Measurements from ENCODE around the gene NXN. TPM values are rescaled to one million over a fixed set of nuclear protein-coding genes. Genes with fewer than 3 reads are reported as not detected.

Gene NXN
- total and polyA plus RNA-seq, 2 experiments from 2014 or later: 8.0 to 41.9 TPM

GRCh38 chr17:980406-981291 is 1.1 kb upstream of the NXN start:
- H2AFZ ChIP-seq: peak overlapping the region; percentile 88
- H3K36me3 ChIP-seq (ENCODE audit: low read depth): no peaks in the 10 kb centered on the region
- H3K27me3 ChIP-seq (replicated peaks; ENCODE audit: insufficient read depth): no peaks in the 10 kb centered on the region
- in situ Hi-C loops (cut with MboI): loop anchor here (5.0 kb wide), 1 partner anchor 193 kb away; no protein-coding TSS in a partner anchor
- DNase-seq: peak; percentile 96
- H4K20me1 ChIP-seq (ENCODE audit: insufficient read depth): no peaks in the 10 kb centered on the region
- peaks cover 21% of the 10 kb centered on the region for H3K4me1 ChIP-seq (ENCODE audit: insufficient read depth)
- TF ChIP-seq EZH2phosphoT487 (IDR thresholded peaks at IDR 0.05; ENCODE audit: insufficient read depth, low read depth) (no peak), EZH2 (IDR thresholded peaks at IDR 0.05; ENCODE audit: insufficient read depth, poor library complexity, severe bottlenecking) (no peak)
- peaks cover 32% of the 10 kb centered on the region for H3K79me2 ChIP-seq (ENCODE audit: insufficient read depth)
- peak overlapping the region; percentile 90 for H3K4me3 ChIP-seq
- H3K9me3 ChIP-seq (ENCODE audit: low read depth): no peaks in the 10 kb centered on the region
- WGBS, 2 experiments (ENCODE audit: low coverage in 1 of 2, low lambda C conversion rate in 2 of 2, missing lambda C conversion rate in 2 of 2): 28 to 31% methylated on average over 43 of the region's 43 CpGs
- H3K4me2 ChIP-seq (ENCODE audit: unreplicated experiment): peak overlapping the region; percentile 71
- peaks cover 19% of the 10 kb centered on the region for H3F3A ChIP-seq (ENCODE audit: insufficient read depth)
- H3K9me2 ChIP-seq (ENCODE audit: insufficient read depth): no peaks in the 10 kb centered on the region
- H3K9ac ChIP-seq: peak overlapping the region; percentile 72
- no peak overlapping the region for H3K27ac ChIP-seq

DNA sequence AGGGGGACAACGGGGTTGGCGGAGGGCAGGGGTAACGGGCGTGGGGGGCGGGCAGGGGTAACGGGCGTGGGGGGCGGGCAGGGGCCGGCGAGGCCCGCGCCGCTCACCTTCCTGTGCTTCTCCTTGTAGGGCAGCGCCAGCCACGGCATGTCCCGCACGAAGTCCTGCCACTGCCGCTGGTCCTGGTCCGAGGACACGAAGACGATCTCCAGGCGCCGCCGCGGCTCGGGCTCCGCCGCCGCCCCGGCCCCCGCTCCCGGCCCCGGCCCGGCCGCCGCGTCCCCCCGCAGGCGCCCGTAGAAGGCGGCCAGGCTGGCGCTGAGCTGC is 401 bp downstream of the NXN start:
- DNase-seq: no peak
- H3F3A ChIP-seq (ENCODE audit: insufficient read depth): peaks cover 27% of the 10 kb centered on the region
- TF ChIP-seq EZH2phosphoT487 (IDR thresholded peaks at IDR 0.05; ENCODE audit: insufficient read depth, low read depth) (no peak), EZH2 (IDR thresholded peaks at IDR 0.05; ENCODE audit: insufficient read depth, poor library complexity, severe bottlenecking) (no peak)
- no peaks in the 10 kb centered on the region for H3K36me3 ChIP-seq (ENCODE audit: low read depth)
- H3K9me2 ChIP-seq (ENCODE audit: insufficient read depth): no peaks in the 10 kb centered on the region
- no peaks in the 10 kb centered on the region for H3K27me3 ChIP-seq (replicated peaks; ENCODE audit: insufficient read depth)
- H3K4me2 ChIP-seq (ENCODE audit: unreplicated experiment): no peak overlapping the region
- H2AFZ ChIP-seq: 0 out of 2 replicates have a peak overlapping the region, but pooled peaks have one; percentile 60
- 2% methylated on average over 36 of the region's 42 CpGs; no CpG with 5 or more reads in 1 of the 2 experiments for WGBS, 2 experiments (ENCODE audit: low coverage in 1 of 2, low lambda C conversion rate in 2 of 2, missing lambda C conversion rate in 2 of 2)
- H4K20me1 ChIP-seq (ENCODE audit: insufficient read depth): peaks cover 4% of the 10 kb centered on the region; the same call in 1 of the 2 replicates
- in situ Hi-C loops (cut with MboI): no loop called here
- peak overlapping the region; percentile 55; the same call in 1 of the 2 replicates for H3K27ac ChIP-seq
- peak overlapping the region; percentile 72 for H3K9ac ChIP-seq
- H3K4me1 ChIP-seq (ENCODE audit: insufficient read depth): peaks cover 30% of the 10 kb centered on the region
- H3K79me2 ChIP-seq (ENCODE audit: insufficient read depth): peaks cover 41% of the 10 kb centered on the region
- no peaks in the 10 kb centered on the region for H3K9me3 ChIP-seq (ENCODE audit: low read depth)
- peak overlapping the region; percentile 90 for H3K4me3 ChIP-seq

GRCh38 chr17:978103-979093 is 1.2 kb downstream of the NXN start:
- in situ Hi-C loops (cut with MboI): no loop called here
- peak overlapping the region; percentile 38; the same call in 1 of the 2 replicates for H2AFZ ChIP-seq

DNA sequence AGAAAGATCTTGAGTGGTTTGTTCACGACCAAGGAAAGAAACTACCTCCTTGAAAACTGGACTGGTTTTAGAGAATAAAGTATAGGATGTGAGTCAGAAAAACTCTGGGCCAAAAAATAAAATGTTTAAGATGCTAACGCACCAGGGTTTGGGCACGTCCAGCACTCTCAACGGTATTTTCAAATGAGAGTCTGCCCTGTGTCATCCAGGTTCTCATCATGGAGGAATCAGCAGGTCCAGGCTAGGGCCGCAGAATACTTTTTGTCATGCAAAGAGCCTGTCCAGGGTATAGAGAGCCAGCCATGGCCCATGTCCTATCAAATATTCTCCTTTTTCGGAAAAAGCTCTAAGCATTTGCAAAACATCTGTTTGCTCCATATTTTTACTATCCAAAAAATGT is 2.4 kb downstream of the NXN start:
- H3K36me3 ChIP-seq (ENCODE audit: low read depth): no peaks in the 10 kb centered on the region
- peaks cover 30% of the 10 kb centered on the region for H3K4me1 ChIP-seq (ENCODE audit: insufficient read depth)
- peaks cover 27% of the 10 kb centered on the region for H3F3A ChIP-seq (ENCODE audit: insufficient read depth)
- no peak for DNase-seq
- no peak overlapping the region for H2AFZ ChIP-seq
- H3K27me3 ChIP-seq (replicated peaks; ENCODE audit: insufficient read depth): no peaks in the 10 kb centered on the region
- TF ChIP-seq EZH2 (IDR thresholded peaks at IDR 0.05; ENCODE audit: insufficient read depth, poor library complexity, severe bottlenecking): no peak
- no peak for TF ChIP-seq EZH2phosphoT487 (IDR thresholded peaks at IDR 0.05; ENCODE audit: insufficient read depth, low read depth)
- H3K9ac ChIP-seq: no peak overlapping the region
- peak overlapping the region; percentile 88 for H3K4me3 ChIP-seq
- WGBS, 2 experiments (ENCODE audit: low coverage in 1 of 2, low lambda C conversion rate in 2 of 2, missing lambda C conversion rate in 2 of 2): 96 to 98% methylated on average over 6 of the region's 6 CpGs
- no peak overlapping the region for H3K27ac ChIP-seq
- H3K9me3 ChIP-seq (ENCODE audit: low read depth): no peaks in the 10 kb centered on the region
- H3K4me2 ChIP-seq (ENCODE audit: unreplicated experiment): peak overlapping the region; percentile 84
- H3K9me2 ChIP-seq (ENCODE audit: insufficient read depth): no peaks in the 10 kb centered on the region
- H4K20me1 ChIP-seq (ENCODE audit: insufficient read depth): peaks cover 4% of the 10 kb centered on the region; the same call in 1 of the 2 replicates
- in situ Hi-C loops (cut with MboI): no loop called here
- H3K79me2 ChIP-seq (ENCODE audit: insufficient read depth): peaks cover 60% of the 10 kb centered on the region

More at GRCh38 chr17:978103-979093, 1.2 kb downstream of the NXN start:
- DNase-seq: peak; percentile 59
- Histone ChIP-seq H3K4me3 (peak overlapping the region; percentile 88), H3K9me2 (ENCODE audit: insufficient read depth) (no peaks in the 10 kb centered on the region), H4K20me1 (ENCODE audit: insufficient read depth) (peaks cover 4% of the 10 kb centered on the region; the same call in 1 of the 2 replicates), H3K27ac (peak overlapping the region; percentile 51), H3K9ac (peak overlapping the region; percentile 84), H3K4me2 (ENCODE audit: unreplicated experiment) (peak overlapping the region; percentile 84), H3K27me3 (replicated peaks; ENCODE audit: insufficient read depth) (no peaks in the 10 kb centered on the region), H3K79me2 (ENCODE audit: insufficient read depth) (peaks cover 48% of the 10 kb centered on the region), H3K36me3 (ENCODE audit: low read depth) (no peaks in the 10 kb centered on the region), H3F3A (ENCODE audit: insufficient read depth) (peaks cover 27% of the 10 kb centered on the region), H3K9me3 (ENCODE audit: low read depth) (no peaks in the 10 kb centered on the region), H3K4me1 (ENCODE audit: insufficient read depth) (peaks cover 30% of the 10 kb centered on the region)
- TF ChIP-seq EZH2phosphoT487 (IDR thresholded peaks at IDR 0.05; ENCODE audit: insufficient read depth, low read depth): no peak
- TF ChIP-seq EZH2 (IDR thresholded peaks at IDR 0.05; ENCODE audit: insufficient read depth, poor library complexity, severe bottlenecking): no peak
- 4 to 7% methylated on average over 35 to 59 of the region's 72 CpGs for WGBS, 2 experiments (ENCODE audit: low coverage in 1 of 2, low lambda C conversion rate in 2 of 2, missing lambda C conversion rate in 2 of 2)

Measured in GM23248 (cell line).